GM13976 (cell line): ENCODE data around the gene MRPL11.

Experiments used
- DNase-seq: peaks from one replicate; pipeline ENCODE4 v3.0.0; 2012; ENCODE audit warnings: low spot score
- in situ Hi-C: fragments of 300-500 bp; cut with MboI; formaldehyde crosslinking; loops from one replicate; pipeline ENCODE4 v1.12.0; 2022; ENCODE audit warnings: low sequenced_read_pairs, mixed read lengths, inconsistent platforms; ENCODE audit not compliant: unreplicated experiment
- TF ChIP-seq, protein P1 (sequence below): IDR thresholded peaks from 2 replicates; pipeline ENCODE4 v1.5.1; 2012; ENCODE audit warnings: borderline replicate concordance, mild to moderate bottlenecking; ENCODE audit not compliant: insufficient read depth; ENCODE audit errors: extremely low read depth, missing control alignments, control extremely low read depth

The MRPL11 gene

DNA sequence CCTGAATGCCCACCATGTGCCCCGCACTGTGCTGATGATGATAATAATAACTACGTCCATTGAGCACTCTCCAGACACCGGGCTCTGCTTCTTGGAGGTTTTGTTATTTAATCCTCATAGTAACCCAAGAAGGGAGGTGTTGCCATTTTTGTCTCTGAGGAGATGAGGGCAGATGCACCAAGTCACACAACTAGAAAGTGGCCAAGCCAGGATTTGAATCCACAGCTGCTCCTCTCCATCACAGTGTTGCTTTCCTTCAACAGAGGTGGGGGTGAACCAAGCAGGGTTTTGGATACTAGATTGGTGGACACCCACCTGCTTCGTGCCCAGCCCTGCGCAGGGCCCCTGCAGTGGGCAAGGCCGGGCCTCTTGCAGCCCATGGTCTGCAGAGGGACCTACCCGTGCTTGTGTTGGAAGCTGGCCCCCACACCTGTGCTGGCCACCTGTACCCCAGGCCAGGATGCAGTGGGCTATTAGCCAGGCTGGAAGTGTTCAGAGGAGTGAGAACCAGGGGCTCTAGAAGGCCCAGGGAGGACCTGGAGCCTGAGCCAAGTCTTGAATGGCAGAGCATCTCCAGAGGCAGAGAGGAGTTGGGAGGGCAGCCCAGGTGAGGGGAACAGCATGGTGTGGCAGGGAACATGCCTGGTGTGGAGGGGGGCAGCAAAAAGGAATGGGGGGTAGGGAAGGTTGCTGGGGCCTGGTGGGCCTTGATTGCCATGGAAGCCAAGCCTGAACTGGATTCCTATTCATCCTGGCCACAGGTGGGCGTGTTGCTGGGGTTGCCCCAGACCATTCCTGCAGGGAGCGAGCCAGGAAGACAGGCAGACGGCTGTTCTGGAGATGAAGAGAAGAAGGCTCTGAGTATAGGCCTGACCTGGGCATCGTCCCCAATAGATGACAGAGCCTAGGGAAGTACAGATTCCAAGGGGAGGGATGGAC lies 38.9 kb upstream of the MRPL11 start:
- TF ChIP-seq, protein P1, sequence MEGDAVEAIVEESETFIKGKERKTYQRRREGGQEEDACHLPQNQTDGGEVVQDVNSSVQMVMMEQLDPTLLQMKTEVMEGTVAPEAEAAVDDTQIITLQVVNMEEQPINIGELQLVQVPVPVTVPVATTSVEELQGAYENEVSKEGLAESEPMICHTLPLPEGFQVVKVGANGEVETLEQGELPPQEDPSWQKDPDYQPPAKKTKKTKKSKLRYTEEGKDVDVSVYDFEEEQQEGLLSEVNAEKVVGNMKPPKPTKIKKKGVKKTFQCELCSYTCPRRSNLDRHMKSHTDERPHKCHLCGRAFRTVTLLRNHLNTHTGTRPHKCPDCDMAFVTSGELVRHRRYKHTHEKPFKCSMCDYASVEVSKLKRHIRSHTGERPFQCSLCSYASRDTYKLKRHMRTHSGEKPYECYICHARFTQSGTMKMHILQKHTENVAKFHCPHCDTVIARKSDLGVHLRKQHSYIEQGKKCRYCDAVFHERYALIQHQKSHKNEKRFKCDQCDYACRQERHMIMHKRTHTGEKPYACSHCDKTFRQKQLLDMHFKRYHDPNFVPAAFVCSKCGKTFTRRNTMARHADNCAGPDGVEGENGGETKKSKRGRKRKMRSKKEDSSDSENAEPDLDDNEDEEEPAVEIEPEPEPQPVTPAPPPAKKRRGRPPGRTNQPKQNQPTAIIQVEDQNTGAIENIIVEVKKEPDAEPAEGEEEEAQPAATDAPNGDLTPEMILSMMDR = no peak
- in situ Hi-C loops = no loop called here
- DNase-seq = no peak

DNA sequence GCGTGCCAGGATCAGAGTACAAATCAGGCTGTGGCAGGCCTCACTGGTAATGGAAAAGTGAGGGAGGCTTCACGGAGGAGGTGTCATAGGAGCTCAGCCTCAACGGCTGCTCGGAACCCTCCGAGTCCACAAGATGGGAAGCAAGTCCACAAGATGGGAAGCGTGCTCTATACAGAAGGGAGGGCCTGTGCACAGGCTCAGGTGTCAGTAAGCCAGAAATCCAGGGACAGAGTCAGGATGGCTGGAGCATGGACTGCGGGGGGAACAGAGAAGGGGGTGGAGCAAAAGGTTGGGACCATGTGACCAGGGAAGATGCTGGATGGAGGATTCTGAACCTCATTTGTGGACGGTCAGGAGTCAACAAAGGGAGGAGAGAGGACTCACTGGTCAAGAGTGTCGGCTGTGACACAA lies 38.2 kb upstream of the MRPL11 start:
- TF ChIP-seq, protein P1 = no peak
- in situ Hi-C loops = no loop called here
- DNase-seq = no peak

DNA sequence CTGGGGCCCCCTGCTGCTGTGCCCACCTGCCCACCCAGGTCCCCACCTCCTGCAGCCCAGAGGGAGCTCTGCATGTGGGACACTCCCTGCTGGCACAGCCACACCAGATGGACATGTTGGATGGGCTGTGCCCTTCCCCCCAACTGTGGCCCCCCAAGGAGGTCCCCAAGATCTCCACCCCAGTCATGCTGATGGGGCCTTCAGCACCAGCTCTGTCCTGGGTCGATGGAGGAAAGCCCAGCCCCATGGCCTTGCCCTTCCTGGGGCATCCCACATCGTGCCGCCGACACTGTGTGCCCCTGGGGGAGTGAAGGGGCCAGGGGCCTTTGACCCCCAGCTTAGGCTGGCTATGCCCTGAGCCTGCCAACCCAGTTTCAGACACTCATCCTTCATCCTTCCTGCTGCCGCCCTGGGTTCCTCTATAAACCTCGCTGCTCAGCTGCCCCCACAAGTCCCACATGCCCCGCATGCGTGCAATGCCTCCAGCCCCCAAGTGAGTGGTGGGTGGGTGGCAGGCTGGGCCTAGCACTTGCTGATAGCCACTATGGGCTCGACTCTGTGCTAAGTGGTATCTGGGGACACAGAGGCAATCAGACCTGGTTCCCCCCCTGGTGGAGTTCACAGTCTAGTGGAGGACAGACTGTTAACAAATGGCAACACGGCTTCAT lies 37.7 kb upstream of the MRPL11 start:
- TF ChIP-seq, protein P1 = no peak
- in situ Hi-C loops = no loop called here
- DNase-seq = no peak

DNA sequence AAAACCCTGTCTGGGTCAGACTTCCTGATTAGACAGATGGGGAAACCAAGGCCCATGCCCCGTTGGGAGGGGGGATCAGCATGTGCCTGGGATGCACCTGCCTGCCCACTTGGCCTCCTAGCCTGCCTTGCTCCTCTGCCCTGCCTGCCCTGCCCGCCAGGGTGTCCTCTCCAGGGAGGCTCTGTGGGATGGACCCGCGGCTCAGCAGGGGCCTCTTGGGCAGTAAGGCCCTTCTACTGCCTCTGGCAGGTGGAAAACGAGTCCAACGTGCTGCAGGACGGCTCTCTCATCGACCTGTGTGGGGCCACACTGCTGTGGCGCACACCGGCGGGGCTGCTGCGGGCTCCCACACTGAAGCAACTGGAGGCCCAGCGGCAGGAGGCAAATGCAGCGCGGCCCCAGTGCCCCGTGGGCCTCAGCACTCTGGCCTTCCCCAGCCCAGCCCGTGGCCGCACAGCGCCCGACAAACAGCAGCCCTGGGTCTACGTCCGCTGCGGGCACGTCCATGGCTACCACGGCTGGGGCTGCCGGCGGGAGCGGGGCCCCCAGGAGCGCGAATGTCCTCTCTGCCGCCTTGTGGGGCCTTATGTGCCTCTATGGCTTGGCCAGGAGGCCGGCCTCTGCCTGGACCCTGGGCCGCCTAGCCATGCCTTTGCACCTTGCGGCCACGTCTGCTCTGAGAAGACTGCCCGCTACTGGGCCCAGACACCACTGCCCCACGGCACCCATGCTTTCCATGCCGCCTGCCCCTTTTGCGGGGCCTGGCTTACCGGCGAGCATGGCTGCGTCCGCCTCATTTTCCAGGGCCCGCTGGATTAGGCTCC lies 36.9 kb upstream of the MRPL11 start:
- no peak for DNase-seq
- TF ChIP-seq, protein P1 = no peak
- in situ Hi-C loops = no loop called here

DNA sequence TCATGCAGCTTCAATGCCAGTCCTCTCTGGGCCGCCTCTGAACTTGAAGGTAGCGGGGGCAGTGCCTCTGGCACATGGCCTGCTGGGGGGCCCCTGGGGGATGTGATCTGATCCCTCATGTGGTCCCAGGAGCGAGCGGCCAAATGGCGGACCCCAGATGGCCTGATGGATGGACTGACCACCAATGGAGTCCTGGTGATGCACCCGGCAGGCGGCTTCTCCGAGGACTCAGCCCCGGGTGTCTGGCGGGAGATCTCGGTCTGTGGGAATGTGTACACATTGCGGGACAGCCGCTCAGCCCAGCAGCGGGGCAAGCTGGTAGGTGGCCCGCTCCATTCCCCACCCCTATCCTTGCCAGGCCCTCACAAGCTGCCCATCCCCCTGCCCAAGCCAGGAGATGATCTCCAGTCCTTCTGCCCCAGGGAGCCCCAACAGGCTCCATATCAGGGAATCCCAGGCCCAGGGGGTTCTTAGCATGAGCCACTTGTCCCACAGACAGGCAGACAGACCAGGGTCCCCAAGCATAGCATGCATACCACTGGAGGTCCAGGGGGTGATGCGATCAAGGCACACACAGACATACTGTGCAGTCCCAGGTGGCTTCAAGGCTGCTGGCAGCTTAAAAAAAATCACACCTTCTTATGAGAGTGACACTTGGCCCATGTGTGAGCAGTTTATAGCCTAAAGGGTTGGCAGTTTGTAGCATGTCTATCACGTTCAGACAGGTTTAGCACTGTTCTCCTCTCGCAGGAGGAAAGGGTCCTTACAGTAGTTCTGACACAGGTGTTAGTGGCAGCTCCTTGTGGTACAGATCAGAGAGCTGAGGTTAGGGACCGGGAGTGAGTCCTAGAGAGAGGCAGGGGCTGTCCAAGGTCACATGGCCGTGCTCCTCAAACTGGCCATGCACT lies 35.2 kb upstream of the MRPL11 start:
- DNase-seq = no peak
- TF ChIP-seq, protein P1 = no peak
- in situ Hi-C loops = no loop called here
